GM21515 (cell line): ENCODE results near the gene CLK3.
"Not testable (repeated sequence)": the region's sequence is repeated elsewhere in the genome, so short reads cannot be mapped to it uniquely, and the experiment has no call there.

Source experiments
- ATAC-seq: cut with Tn5 transposase; IDR thresholded peaks from one replicate; pipeline ENCODE4 v1.9.1; 2021; ENCODE audit not compliant: unreplicated experiment

Gene CLK3

GRCh38 chr15:74620636-74621545 is 5.3 kb downstream of the CLK3 start:
- ATAC-seq, result no peak

GRCh38 chr15:74621546-74621920 is 5.9 kb downstream of the CLK3 start:
- ATAC-seq, result no peak

DNA sequence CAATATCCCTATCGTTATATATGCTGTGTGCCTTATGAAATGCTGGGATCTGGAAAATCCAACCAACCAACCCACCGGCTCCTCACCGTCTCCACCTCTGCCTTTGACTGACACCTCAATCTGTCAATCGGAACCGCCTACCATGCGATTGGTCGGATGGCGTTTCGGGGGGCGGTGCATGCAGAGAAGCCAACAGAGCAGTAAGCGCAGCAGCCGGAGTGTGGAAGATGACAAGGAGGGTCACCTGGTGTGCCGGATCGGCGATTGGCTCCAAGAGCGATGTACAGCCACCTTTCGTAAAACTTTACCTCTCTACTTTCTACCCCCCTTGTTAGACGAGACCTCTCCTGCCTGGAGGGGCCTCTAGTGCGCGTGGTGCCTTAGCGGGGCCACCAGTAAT is 6.3 kb downstream of the CLK3 start:
- ATAC-seq, result no peak

DNA sequence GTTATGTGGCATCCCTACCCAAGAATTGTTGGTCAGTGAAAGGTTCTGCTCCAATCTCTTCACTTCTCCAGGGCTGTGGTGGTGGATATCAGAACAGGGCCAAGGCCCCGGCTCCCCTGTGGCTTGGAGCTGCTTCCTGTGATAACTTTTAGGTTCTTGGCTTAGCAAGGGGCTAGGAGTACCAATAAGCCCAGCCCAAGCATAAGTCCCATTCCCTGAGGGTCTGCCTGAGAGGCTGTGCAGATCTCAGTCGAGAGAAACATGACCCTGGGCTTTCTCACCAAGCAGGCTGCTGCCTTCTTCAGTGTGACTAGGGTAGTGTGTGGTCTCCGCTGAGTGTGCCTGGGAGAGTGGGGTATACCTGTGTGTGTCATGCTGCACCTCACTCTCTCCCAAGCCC is 7.1 kb downstream of the CLK3 start:
- ATAC-seq, result no peak

DNA sequence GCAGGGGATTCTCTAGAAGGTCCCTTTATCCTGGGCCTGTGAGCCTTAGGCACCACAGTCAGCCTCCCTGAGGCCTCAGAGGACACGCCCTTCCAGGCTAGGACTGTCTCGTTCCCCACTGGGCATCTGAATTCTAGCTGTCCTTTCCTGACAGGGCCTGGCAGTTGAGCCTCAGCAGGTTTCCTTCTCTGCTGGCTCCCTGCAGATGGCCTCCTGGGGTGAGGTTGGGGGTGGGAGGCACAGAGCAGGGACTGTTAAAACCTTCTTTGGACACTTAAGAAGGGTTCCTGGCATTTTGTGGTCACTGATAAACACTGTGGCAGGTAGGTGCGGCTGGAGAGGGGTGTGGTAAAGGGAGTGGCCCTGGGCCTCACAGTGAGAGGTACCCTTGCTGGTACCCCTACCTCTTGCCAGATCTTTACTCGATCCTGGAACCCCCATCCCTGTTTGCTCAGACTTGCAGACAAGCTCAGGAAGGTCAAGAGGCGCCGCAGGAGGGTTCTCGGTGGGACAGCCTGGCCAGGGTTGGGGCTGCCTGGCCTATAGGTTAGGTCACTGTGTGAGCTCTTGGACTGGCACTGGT is 8.5 kb downstream of the CLK3 start:
- no peak for ATAC-seq

DNA sequence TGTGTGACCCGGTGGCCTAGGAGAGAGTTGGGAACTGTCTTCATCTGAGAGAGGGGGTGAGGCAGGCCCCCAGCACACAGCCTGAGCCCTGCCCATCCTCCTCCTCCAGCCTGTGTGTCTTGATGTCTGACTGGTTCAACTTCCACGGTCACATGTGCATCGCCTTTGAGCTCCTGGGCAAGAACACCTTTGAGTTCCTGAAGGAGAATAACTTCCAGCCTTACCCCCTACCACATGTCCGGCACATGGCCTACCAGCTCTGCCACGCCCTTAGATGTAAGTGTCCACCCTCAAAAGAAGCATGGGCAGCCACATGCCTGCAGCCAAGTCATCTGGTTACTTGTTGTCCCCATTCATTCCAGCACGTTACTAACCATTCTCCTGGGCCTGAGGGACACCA is 10.1 kb downstream of the CLK3 start:
- no peak for ATAC-seq

- no peak for ATAC-seq
Measured at GRCh38 chr15:74626336-74626735, 10.7 kb downstream of the CLK3 start.

DNA sequence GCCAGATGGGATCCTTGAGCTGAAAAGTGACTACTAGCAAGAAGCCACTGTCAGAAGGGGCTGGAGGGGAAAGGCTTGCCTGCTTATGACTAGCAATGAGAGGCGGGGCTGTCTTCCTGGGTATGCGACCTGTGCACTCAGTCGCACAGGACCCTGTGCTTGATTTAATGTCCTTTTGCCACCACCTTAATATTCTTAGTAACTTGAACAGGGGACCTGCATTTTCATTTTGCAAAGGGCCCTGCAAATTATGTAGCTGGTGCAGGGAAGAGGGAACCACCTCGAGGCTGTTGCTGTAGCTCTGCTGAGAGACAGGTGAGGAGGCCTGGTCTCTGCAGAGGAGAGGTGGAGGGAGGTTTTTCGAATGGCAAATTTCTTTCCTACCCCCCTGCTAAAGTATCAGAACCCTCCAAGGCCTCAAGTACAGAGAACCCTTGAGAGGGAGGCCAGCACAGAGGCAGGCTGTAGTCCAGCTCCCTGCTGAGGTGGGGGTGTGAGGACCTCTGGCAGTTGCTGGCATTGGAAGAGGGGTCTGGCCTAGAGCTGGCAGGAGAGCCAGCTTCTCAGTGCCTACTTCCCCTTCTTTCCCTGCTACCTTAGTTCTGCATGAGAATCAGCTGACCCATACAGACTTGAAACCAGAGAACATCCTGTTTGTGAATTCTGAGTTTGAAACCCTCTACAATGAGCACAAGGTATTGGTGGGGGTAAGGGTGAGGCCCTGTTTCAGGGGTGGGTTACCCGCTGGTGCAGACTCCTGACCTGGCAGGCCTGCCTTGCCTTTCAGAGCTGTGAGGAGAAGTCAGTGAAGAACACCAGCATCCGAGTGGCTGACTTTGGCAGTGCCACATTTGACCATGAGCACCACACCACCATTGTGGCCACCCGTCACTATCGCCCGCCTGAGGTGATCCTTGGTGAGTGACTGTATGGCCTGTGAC is 11.4 kb downstream of the CLK3 start:
- peak; percentile 64 for ATAC-seq

GRCh38 chr15:74627766-74628165 is 12.1 kb downstream of the CLK3 start:
- no peak for ATAC-seq

GRCh38 chr15:74628199-74628598 is 12.6 kb downstream of the CLK3 start:
- no peak for ATAC-seq

DNA sequence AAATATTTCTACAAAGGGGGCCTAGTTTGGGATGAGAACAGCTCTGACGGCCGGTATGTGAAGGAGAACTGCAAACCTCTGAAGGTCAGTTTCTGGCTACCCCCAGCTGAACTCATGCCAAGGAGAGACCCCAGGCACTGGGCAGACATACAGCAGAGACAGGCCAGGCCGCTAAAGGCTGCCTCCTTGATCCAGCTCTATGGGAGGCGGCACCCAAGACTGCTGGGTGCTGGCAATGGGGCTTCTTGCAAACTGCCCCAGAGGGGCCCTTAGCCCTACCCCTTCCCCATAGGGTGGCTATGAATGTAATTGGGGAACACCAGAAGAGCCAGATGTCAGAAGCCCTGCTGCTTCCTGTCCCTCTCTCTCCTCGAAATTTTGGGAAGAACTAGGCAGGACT is 13.3 kb downstream of the CLK3 start:
- no peak for ATAC-seq

- ATAC-seq, result not testable (repeated sequence)
Measured at GRCh38 chr15:74629696-74630095, 14.1 kb downstream of the CLK3 start.

GRCh38 chr15:74630284-74631086 is 14.8 kb downstream of the CLK3 start:
- ATAC-seq, result no peak

DNA sequence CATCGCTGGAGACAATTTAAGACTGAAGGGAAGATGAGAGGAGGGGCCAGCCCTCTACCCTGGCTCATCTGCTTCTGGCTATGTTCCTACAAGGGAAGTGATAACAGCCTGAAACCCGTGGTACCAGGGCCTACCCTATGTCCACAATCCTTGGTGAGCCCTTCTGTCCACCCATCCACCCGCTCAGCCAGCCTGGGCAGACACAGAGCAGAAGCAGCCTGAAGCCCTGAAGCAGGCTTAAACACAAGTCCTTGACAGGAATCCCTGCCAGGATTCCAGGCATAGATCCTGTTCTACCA is 15.4 kb downstream of the CLK3 start:
- ATAC-seq, result no peak

DNA sequence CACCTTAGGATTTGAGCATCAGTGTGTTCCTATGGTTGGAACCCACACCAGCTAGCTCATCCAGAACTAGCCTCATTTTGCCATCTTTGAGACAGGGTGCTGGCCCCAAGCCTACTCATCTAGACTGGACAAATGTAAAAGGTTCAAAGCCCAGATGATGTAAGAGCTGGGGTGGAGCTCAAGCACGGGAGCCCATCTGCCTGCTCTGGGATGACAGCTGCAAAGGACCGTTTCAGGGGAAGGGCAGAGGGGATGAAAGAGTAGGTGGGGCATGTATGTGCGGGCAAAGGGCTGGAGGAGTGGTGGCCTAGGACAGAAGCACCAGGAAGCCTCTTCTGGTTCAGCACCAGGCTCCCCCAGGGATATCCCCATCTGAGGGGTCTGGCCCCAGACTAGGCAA is 15.8 kb downstream of the CLK3 start:
- ATAC-seq, result no peak

- ATAC-seq, result no peak
Measured at GRCh38 chr15:74631935-74632560, 16.4 kb downstream of the CLK3 start.

DNA sequence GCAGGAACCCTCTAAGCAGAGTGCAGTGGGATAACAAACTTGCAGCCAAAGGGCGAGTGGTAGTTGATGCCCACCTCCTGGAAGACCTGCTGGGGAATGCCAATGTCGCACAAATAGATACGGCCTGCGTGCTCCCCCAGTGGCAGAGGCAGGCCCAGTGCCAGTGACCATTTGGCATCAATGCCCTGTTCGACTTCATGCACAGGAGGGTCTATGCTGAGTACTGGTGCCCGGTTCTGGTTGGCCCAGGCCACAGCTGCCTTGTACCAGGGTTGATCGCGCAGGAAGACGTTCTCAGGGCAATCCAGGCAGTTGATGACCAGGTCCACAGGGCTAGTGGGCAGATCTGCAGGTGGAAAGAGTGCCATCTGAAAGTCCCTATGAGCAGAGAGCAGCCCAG is 17.0 kb downstream of the CLK3 start:
- ATAC-seq, result no peak

GRCh38 chr15:74633781-74634180 is 18.1 kb downstream of the CLK3 start:
- ATAC-seq, result no peak

DNA sequence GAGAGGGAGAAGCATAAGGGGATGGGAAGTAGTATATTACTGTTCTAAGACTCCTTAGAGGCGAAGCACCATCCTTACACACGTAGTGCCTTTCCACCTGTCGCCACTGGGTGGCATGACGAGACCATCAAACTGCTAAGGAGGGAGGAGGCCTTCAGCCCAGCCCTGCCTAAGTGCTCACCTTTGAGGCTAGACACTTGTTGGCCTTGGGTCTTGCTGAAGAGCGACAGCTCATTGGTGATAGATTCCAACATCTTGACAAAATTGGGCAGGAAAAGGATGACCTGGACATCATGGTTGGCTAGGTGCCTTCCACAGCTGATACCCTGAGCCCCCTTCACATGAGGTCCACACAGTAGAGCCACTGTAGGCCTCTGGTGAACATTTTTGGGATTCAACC is 19.6 kb downstream of the CLK3 start:
- ATAC-seq, result no peak

DNA sequence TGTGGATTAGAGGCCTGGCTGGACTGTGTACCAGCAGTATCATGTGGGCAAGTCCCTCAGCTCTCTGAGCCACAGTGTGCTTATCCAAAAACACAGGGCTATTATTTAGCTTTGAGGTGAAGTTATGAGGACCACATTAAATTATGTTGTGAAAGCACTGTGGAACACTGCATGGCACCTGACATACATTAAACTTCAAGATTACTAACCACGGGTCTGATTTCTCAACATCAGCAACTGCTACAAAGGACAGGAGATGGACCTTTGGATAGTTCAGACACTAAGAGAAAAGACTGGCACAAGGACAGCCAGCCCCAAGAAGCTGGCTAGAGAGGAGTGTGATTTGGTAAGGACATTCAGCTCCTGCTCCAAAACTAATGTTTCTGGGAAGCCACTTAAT is 21.3 kb downstream of the CLK3 start:
- no peak for ATAC-seq

DNA sequence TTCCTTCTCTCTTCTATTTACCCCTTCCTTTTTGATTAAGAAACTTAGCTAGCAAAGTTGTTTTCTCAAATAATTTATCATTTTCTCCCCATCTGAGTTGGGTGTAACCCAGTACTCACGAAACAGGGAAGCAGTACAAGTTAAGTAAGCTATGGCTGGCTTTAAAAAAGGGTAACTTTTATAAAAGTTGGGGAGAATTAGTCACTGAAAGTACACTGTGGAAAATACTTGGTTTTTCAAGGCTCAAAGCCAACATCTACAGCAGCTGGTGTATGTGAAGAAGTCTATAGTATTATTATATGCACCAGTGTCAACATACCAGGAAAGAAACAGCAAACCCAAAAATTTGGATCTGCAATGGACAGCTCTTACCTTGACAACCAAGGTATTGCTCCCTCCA is 25.5 kb downstream of the CLK3 start:
- no peak for ATAC-seq
